Measurements from ENCODE around the gene KIAA0040.

GRCh38 chr1:175188936-175189335, 3.6 kb downstream of the KIAA0040 start:
- TF ChIP-seq CTCF (IDR thresholded peaks at IDR 0.05) (no peak), POLR2A (IDR thresholded peaks at IDR 0.05) (no peak)
